G401.6 (cell line): Measurements from ENCODE around the gene COPS8.

Experiments
- FAIRE-seq: peaks from 2 replicates; lab custom pipeline; 2012; peaks lifted over from hg19 to GRCh38; lab: Jason Lieb, UNC

Gene COPS8

GRCh38 chr2:237101118-237101979, 15.7 kb downstream of the COPS8 start:
- FAIRE-seq = no peak

- FAIRE-seq = no peak
Measured at GRCh38 chr2:237102428-237102827, 16.7 kb downstream of the COPS8 start.

GRCh38 chr2:237109421-237109934, 23.8 kb downstream of the COPS8 start:
- FAIRE-seq = no peak

GRCh38 chr2:237113026-237113795, 27.5 kb downstream of the COPS8 start:
- FAIRE-seq = no peak

- no peak for FAIRE-seq
Measured at GRCh38 chr2:237115870-237116269, 30.2 kb downstream of the COPS8 start.

GRCh38 chr2:237116431-237116830, 30.7 kb downstream of the COPS8 start:
- FAIRE-seq = no peak

GRCh38 chr2:237118025-237118424, 32.3 kb downstream of the COPS8 start:
- no peak for FAIRE-seq

- FAIRE-seq = no peak
Measured at GRCh38 chr2:237118561-237119155, 33.0 kb downstream of the COPS8 start.

- no peak for FAIRE-seq
Measured at GRCh38 chr2:237120916-237121315, 35.2 kb downstream of the COPS8 start.

- FAIRE-seq = no peak
Measured at GRCh38 chr2:237121321-237121720, 35.6 kb downstream of the COPS8 start.

- FAIRE-seq = no peak
Measured at GRCh38 chr2:237122214-237122666, 36.6 kb downstream of the COPS8 start.

- no peak for FAIRE-seq
Measured at GRCh38 chr2:237124820-237125219, 39.1 kb downstream of the COPS8 start.

GRCh38 chr2:237125967-237126366, 40.3 kb downstream of the COPS8 start:
- FAIRE-seq = no peak

GRCh38 chr2:237126519-237127174, 41.0 kb downstream of the COPS8 start:
- FAIRE-seq = no peak

GRCh38 chr2:237128026-237128703, 42.5 kb downstream of the COPS8 start:
- FAIRE-seq = no peak

- FAIRE-seq = no peak
Measured at GRCh38 chr2:237128845-237129592, 43.3 kb downstream of the COPS8 start.

GRCh38 chr2:237129625-237130263, 44.1 kb downstream of the COPS8 start:
- no peak for FAIRE-seq

GRCh38 chr2:237130562-237131421, 45.1 kb downstream of the COPS8 start:
- no peak for FAIRE-seq
